LNCAP (cell line): ENCODE measurements around the gene RASSF8.

Experiments
- CTCF ChIP-seq: fragments of 450-650 bp; IDR thresholded peaks from 2 replicates; pipeline ENCODE4 v1.5.1; 2017; ENCODE audit warnings: mild to moderate bottlenecking

Gene RASSF8

DNA sequence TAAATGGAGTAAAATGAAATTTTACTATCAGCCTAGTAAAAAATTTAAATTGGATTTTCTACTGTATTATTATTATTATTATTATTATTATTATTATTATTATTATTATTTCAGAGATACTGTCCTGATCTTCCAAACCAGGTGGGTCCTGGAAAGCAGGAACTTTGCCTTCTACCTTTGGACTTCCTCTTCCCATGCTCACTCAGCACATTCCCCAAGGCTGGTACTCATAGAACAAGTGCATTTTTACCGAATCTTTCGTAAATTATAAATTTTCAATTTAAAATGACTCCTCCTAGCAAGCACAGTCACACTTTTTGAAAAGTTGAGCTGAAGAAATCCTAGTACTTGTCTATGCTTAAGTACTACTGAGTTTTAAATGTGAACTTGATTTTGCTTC is 136.7 kb downstream of the RASSF8 start:
- no peak for TF ChIP-seq CTCF

DNA sequence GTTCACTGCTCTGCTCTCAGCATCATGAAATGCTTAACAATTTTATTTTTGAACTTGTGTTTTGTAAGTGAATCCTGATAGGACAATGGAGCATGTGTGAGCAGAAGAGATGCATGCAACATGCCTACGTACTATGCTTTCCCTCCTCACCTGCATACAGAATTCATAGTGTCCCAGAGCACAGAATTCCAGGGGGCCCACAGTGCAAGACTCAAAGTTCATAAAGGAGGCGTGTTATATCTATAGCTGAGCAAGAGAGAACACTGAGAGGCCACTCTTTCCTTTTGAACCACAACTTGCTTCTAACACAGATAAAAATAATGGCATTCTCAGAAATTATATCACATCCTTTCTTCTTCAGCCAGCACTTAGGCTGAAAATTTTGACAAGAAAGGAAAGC is 137.6 kb downstream of the RASSF8 start:
- no peak for TF ChIP-seq CTCF

GRCh38 chr12:26097046-26097878 is 138.8 kb downstream of the RASSF8 start:
- peak; percentile 93 for TF ChIP-seq CTCF

DNA sequence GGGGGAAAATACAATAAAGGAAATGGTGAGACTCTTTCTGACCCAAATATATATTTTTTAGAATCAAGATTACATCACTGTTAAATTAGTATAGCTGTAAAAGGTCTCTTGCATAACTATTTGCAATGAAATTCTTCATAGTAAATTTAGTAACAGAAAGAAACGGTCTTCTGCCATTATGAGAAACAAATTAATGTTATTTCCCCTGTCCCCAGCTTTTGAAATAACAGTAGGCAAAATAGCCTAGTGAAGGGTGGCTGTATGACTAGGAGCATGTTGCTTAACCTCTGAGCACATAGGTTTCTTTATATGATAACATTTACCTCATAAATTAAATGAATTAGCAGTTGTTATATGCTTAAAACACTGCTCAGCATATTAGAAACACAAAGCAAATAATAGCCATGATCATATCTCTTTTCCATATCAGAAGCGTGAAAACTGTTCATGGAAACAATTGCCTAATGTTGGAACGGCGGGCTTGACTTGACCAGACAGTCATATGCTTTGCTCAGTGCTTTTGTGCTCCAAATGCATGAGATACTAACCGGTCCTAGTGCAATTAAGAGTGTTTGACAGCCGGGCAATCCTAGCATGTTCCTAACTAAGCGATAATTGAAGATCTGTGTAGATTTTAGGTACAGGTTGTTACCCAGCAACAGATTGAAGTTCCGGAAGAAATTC is 142.3 kb downstream of the RASSF8 start:
- no peak for TF ChIP-seq CTCF

- TF ChIP-seq CTCF: no peak
Observed at GRCh38 chr12:26101350-26101734, 142.9 kb downstream of the RASSF8 start.

GRCh38 chr12:26101763-26102162 is 143.3 kb downstream of the RASSF8 start:
- TF ChIP-seq CTCF: no peak

- no peak for TF ChIP-seq CTCF
Observed at GRCh38 chr12:26102953-26103352, 144.5 kb downstream of the RASSF8 start.
